Measurements from ENCODE around the gene ARNT2. TPM values are rescaled to one million over a fixed set of nuclear protein-coding genes. Genes with fewer than 3 reads are reported as not detected.

The ARNT2 gene
- total and polyA plus RNA-seq, 4 donors, result 0.63 to 16.2 (median 4.9) TPM

DNA sequence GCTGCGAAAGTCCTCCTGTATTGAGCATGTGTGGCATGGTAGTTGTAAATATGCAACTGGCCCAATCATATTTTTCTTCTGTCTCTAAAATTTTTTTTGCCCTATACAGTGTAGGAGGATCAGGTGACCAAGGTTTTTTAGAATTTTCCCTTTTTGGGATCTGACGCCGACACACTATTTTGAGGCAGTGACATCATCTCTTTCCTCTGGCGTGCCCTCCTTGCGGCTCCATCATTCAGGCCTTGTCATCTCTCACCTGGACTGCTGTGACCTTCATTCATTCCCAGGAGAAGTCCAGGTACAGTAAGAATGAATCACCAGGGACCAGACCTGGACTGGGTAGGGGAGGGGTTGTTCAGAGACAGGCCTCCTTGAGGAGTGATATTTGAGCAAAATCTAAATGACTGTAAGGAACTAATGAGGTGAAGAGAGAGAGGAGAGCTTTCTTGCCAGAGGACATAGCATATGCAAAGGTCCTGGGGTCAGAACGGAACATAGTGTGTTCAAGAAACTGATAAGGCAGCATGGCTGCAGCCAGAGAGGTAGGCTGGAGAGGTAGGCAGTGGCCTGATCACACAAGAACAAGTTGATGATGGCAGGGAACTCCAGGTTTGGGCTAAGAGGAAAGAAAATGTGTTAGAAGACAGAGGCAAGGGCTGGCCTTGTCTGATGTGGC is 38.7 kb downstream of the ARNT2 start:
- no peak for ATAC-seq (ENCODE audit: low FRiP score)
- Histone ChIP-seq H3K27ac (ENCODE audit: low read depth in 1 of 2, low read length in 2 of 2) (no peak overlapping the region), H3K36me3 (ENCODE audit: control insufficient read depth in 1 of 2, insufficient read depth in 2 of 2, low read length in 1 of 2) (no peaks in the 10 kb centered on the region), H3K9me3 (ENCODE audit: control insufficient read depth, low read length) (no peaks in the 10 kb centered on the region), H3K4me3 (ENCODE audit: low read length in 2 of 2) (no peak overlapping the region), H3K27me3 (ENCODE audit: control insufficient read depth in 1 of 2, insufficient read depth in 2 of 2, low read length in 1 of 2) (no peaks in the 10 kb centered on the region), H3K4me1 (ENCODE audit: control insufficient read depth in 1 of 2, insufficient read depth in 2 of 2, low read length in 2 of 2) (no peaks in the 10 kb centered on the region)
- 79 to 80% methylated on average over 6 of the region's 6 CpGs for WGBS, 2 donors
- DNase-seq, result no peak
- intact Hi-C loops (cut with DNase I), result no loop called here

DNA sequence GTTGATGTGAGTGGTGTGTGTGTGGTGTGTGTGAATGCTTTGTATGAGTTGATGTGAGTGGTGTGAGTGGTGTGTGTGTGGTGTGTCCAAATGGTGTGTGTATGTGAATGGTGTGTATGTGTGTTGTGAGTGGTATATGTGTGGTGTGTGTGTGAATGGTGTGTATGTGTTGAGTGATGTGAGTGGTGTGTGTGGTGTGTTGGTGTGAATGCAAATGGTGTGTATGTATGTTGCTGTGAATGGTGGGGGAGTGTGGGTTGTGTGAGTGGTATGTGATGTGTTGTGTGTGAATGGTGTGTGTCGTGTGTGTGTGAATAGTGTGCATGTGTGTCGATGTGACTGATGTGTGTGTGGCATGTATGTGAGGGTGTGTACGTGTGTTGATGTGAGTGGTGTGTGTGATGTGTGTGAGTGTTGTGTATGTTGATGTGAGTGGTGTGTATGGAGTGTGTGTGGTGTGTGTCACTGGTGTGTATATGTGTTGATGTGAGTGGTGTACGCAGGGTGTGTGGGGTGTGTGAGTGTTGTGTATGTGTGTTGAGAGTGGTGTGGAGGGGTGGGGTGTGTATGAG is 40.6 kb downstream of the ARNT2 start:
- H3K36me3 ChIP-seq (ENCODE audit: control insufficient read depth in 1 of 2, insufficient read depth in 2 of 2, low read length in 1 of 2), result no peaks in the 10 kb centered on the region
- DNase-seq, result no peak
- H3K27me3 ChIP-seq (ENCODE audit: control insufficient read depth in 1 of 2, insufficient read depth in 2 of 2, low read length in 1 of 2), result no peaks in the 10 kb centered on the region
- ATAC-seq (ENCODE audit: low FRiP score), result no peak
- no peak overlapping the region for H3K27ac ChIP-seq (ENCODE audit: low read depth in 1 of 2, low read length in 2 of 2)
- no peaks in the 10 kb centered on the region for H3K4me1 ChIP-seq (ENCODE audit: control insufficient read depth in 1 of 2, insufficient read depth in 2 of 2, low read length in 2 of 2)
- no peak overlapping the region for H3K4me3 ChIP-seq (ENCODE audit: low read length in 2 of 2)
- WGBS, 2 donors, result 98% methylated on average over 4 of the region's 4 CpGs
- intact Hi-C loops (cut with DNase I), result no loop called here
- H3K9me3 ChIP-seq (ENCODE audit: control insufficient read depth, low read length), result no peaks in the 10 kb centered on the region

DNA sequence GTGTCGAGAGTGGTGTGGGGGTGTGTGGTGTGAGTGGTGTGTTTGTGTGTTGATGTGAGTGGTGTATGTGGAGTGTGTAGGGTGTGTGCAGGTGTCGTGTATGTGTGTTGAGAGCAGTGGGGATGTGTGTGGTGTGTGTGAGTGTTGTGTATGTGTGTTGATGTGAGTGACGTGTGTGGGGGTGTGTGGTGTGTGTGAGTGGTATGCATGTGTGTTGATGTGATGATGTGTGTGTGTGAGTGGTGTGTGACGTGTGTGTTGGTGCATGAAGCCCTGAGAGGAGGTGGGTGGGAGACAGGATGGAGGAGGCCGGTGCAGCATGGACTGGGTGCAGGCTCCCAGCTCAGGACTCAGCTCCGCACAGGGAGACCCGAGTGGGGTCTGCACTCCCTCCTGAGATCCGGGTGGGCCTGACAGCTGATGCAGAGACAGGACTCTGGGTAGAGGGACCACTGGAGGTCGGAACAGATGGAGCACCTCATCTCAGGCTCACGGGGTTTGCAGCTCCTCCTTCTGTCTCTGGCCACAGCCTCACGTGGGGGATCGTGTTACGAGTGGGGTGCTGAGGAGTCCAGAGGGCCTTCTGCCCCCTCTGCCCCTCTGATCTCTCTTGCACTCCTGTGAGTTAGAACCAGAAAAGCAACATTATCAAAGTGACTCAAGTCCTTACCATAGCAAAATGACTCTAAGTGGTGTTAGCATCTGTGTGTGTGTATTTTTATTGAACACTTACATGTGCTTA is 41.3 kb downstream of the ARNT2 start:
- DNase-seq, result no peak
- H3K36me3 ChIP-seq (ENCODE audit: control insufficient read depth in 1 of 2, insufficient read depth in 2 of 2, low read length in 1 of 2), result no peaks in the 10 kb centered on the region
- H3K9me3 ChIP-seq (ENCODE audit: control insufficient read depth, low read length), result no peaks in the 10 kb centered on the region
- no peaks in the 10 kb centered on the region for H3K4me1 ChIP-seq (ENCODE audit: control insufficient read depth in 1 of 2, insufficient read depth in 2 of 2, low read length in 2 of 2)
- intact Hi-C loops (cut with DNase I), result no loop called here
- no peak for ATAC-seq (ENCODE audit: low FRiP score)
- no peak overlapping the region for H3K27ac ChIP-seq (ENCODE audit: low read depth in 1 of 2, low read length in 2 of 2)
- no peak overlapping the region for H3K4me3 ChIP-seq (ENCODE audit: low read length in 2 of 2)
- no peaks in the 10 kb centered on the region for H3K27me3 ChIP-seq (ENCODE audit: control insufficient read depth in 1 of 2, insufficient read depth in 2 of 2, low read length in 1 of 2)
- 80 to 83% methylated on average over 13 of the region's 13 CpGs for WGBS, 2 donors

DNA sequence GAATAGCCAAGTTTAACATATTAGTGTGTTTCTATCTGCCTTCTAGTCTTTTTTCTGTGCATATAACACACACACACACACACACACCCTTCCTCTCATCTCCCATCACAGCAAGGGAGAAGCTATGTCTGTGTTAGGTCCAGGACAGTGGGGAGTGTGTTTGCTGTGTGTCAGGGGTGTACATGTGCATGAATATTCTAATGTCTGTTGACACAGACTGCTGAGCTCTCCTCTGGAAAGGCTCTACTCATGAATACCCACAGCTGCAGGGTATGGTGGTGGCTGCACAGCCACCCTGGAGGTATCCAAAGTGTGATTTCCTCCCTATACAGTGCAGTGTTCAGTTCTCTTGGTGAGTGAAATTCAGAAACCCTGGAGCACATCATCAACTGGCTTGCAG is 42.9 kb downstream of the ARNT2 start:
- no peak overlapping the region for H3K4me3 ChIP-seq (ENCODE audit: low read length in 2 of 2)
- DNase-seq, result no peak
- H3K36me3 ChIP-seq (ENCODE audit: control insufficient read depth in 1 of 2, insufficient read depth in 2 of 2, low read length in 1 of 2), result no peaks in the 10 kb centered on the region
- ATAC-seq (ENCODE audit: low FRiP score), result no peak
- no peak overlapping the region for H3K27ac ChIP-seq (ENCODE audit: low read depth in 1 of 2, low read length in 2 of 2)
- intact Hi-C loops (cut with DNase I), result no loop called here
- no peaks in the 10 kb centered on the region for H3K9me3 ChIP-seq (ENCODE audit: control insufficient read depth, low read length)
- H3K4me1 ChIP-seq (ENCODE audit: control insufficient read depth in 1 of 2, insufficient read depth in 2 of 2, low read length in 2 of 2), result no peaks in the 10 kb centered on the region
- no peaks in the 10 kb centered on the region for H3K27me3 ChIP-seq (ENCODE audit: control insufficient read depth in 1 of 2, insufficient read depth in 2 of 2, low read length in 1 of 2)

DNA sequence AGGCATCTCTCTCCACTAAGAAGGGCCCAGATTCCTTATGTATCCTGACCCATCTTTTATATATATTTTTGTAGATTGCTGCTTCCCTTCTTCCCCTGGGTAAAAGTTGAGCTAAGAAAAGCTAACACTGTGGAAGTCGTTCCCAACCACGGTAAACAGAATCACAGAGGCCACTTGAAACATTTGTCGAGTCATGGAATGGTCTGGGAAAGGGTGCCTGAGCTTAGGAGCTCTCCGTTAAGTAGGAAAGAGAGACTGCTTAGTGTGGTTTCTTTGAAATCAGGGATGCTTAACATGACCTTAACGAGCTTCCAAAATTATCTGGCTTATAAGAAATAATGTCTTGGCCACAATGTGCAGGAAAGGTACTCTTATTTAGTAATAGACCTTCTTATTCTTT is 45.6 kb downstream of the ARNT2 start:
- 64 to 69% methylated on average over 5 of the region's 5 CpGs for WGBS, 2 donors
- DNase-seq, result no peak
- no peak for ATAC-seq (ENCODE audit: low FRiP score)
- H3K9me3 ChIP-seq (ENCODE audit: control insufficient read depth, low read length), result no peaks in the 10 kb centered on the region
- H3K27me3 ChIP-seq (ENCODE audit: control insufficient read depth in 1 of 2, insufficient read depth in 2 of 2, low read length in 1 of 2), result no peaks in the 10 kb centered on the region
- no peak overlapping the region for H3K4me3 ChIP-seq (ENCODE audit: low read length in 2 of 2)
- no peaks in the 10 kb centered on the region for H3K36me3 ChIP-seq (ENCODE audit: control insufficient read depth in 1 of 2, insufficient read depth in 2 of 2, low read length in 1 of 2)
- H3K27ac ChIP-seq (ENCODE audit: low read depth in 1 of 2, low read length in 2 of 2), result no peak overlapping the region
- H3K4me1 ChIP-seq (ENCODE audit: control insufficient read depth in 1 of 2, insufficient read depth in 2 of 2, low read length in 2 of 2), result no peaks in the 10 kb centered on the region
- intact Hi-C loops (cut with DNase I), result no loop called here

DNA sequence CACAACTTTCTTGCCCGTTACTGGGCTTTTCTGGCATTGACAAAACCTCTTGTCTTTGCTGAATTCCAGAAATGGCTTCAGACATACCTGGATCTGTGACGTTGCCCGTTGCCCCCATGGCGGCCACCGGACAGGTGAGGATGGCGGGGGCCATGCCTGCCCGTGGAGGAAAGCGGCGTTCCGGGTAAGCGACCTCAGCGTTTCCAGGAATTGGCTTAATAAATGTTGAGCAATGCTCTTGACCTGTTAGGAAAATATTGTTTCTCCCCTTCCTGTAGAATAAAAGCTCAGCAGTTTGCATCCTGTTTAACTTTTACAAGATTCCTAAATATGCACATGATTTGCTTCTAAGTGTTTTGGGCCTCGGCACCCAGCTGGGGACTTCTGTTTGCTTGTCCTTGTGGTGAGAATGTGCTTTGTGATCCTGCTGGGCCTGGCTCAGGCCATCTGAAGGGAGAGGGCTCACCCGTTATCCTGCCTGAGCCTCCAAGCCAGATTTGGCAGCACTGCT is 46.7 kb downstream of the ARNT2 start:
- Histone ChIP-seq H3K9me3 (ENCODE audit: control insufficient read depth, low read length) (no peaks in the 10 kb centered on the region), H3K4me1 (ENCODE audit: control insufficient read depth in 1 of 2, insufficient read depth in 2 of 2, low read length in 2 of 2) (no peaks in the 10 kb centered on the region), H3K27ac (ENCODE audit: low read depth in 1 of 2, low read length in 2 of 2) (no peak overlapping the region), H3K36me3 (ENCODE audit: control insufficient read depth in 1 of 2, insufficient read depth in 2 of 2, low read length in 1 of 2) (no peaks in the 10 kb centered on the region), H3K4me3 (ENCODE audit: low read length in 2 of 2) (no peak overlapping the region), H3K27me3 (ENCODE audit: control insufficient read depth in 1 of 2, insufficient read depth in 2 of 2, low read length in 1 of 2) (no peaks in the 10 kb centered on the region)
- intact Hi-C loops (cut with DNase I), result no loop called here
- ATAC-seq (ENCODE audit: low FRiP score) (no peak), DNase-seq (no peak)
- 88 to 90% methylated on average over 14 of the region's 14 CpGs for WGBS, 2 donors

DNA sequence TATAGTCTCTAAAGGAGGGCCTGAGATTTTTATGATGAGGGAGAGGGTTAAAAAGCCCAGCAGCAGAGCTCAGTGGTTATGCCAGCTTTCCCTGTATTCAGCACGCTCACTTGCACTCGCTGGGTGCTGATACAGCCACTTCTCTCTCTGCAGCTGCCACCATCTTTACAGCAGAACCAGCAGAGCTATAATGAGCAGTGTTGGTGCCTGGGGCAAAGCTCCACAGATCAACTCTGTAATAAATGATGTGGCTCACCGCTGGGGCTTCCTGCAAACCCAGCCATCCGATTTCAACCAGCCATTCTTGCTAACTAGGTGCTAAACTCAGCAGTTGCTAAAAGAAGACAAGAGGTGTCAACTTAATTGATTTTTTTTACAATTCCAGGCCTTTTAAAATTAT is 48.0 kb downstream of the ARNT2 start:
- WGBS, 2 donors, result 95 to 100% methylated on average over 4 of the region's 4 CpGs
- Histone ChIP-seq H3K9me3 (ENCODE audit: control insufficient read depth, low read length) (no peaks in the 10 kb centered on the region), H3K27ac (ENCODE audit: low read depth in 1 of 2, low read length in 2 of 2) (no peak overlapping the region), H3K27me3 (ENCODE audit: control insufficient read depth in 1 of 2, insufficient read depth in 2 of 2, low read length in 1 of 2) (no peaks in the 10 kb centered on the region), H3K36me3 (ENCODE audit: control insufficient read depth in 1 of 2, insufficient read depth in 2 of 2, low read length in 1 of 2) (no peaks in the 10 kb centered on the region), H3K4me3 (ENCODE audit: low read length in 2 of 2) (no peak overlapping the region), H3K4me1 (ENCODE audit: control insufficient read depth in 1 of 2, insufficient read depth in 2 of 2, low read length in 2 of 2) (no peaks in the 10 kb centered on the region)
- ATAC-seq (ENCODE audit: low FRiP score), result no peak
- DNase-seq, result no peak
- intact Hi-C loops (cut with DNase I), result no loop called here

DNA sequence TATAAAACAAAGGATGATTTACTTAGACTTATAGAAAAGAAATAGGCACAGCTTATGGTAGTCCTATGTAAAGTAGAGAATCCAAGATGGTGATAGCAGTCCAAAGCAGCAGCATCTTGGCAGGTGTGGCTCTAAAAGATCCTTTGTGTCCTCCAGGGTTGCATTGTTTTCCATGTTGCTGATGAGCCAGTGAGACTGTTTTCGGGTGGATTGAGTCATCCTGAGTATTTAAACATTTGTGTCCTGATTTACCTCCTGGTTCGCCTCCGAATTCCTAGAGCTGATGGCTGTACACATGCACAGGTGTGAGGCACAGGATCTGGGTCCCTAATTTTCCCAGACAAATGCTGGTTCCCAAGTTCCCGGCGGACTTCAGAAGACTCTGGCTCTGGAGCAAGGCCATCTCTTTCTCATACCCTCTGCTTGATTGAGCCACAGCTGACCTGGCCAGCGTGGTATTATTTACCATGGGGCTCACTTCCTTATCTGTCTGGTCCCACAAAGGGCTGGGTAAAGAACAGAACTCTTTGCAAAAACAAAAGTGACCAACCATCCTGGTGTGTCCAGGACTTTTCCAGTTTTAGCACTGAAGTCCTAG is 51.0 kb downstream of the ARNT2 start:
- Histone ChIP-seq H3K27ac (ENCODE audit: low read depth in 1 of 2, low read length in 2 of 2) (no peak overlapping the region), H3K4me3 (ENCODE audit: low read length in 2 of 2) (no peak overlapping the region), H3K27me3 (ENCODE audit: control insufficient read depth in 1 of 2, insufficient read depth in 2 of 2, low read length in 1 of 2) (no peaks in the 10 kb centered on the region), H3K4me1 (ENCODE audit: control insufficient read depth in 1 of 2, insufficient read depth in 2 of 2, low read length in 2 of 2) (no peaks in the 10 kb centered on the region), H3K9me3 (ENCODE audit: control insufficient read depth, low read length) (no peaks in the 10 kb centered on the region), H3K36me3 (ENCODE audit: control insufficient read depth in 1 of 2, insufficient read depth in 2 of 2, low read length in 1 of 2) (no peaks in the 10 kb centered on the region)
- DNase-seq (no peak), ATAC-seq (ENCODE audit: low FRiP score) (no peak)
- 78 to 85% methylated on average over 6 of the region's 6 CpGs for WGBS, 2 donors
- intact Hi-C loops (cut with DNase I), result loop anchor here (2.0 to 5.0 kb wide), 5 partner anchors 57 to 517 kb away; no protein-coding TSS in a partner anchor
